HCT116 (cell line): ENCODE measurements around the gene TMSB10.

Experiments used
- ATF3 ChIP-seq: IDR thresholded peaks from 2 replicates; pipeline ENCODE4 v1.6.1; 2012
- EZH2 ChIP-seq: fragments of 200-600 bp; sonication (generic); IDR thresholded peaks from 2 replicates; pipeline ENCODE4 v1.6.1; 2017; ENCODE audit warnings: antibody characterized with exemption, mixed run types
- EZH2phosphoT487 ChIP-seq: fragments of 200-600 bp; IDR thresholded peaks from 2 replicates; pipeline ENCODE4 v1.6.1; 2018; ENCODE audit warnings: antibody characterized with exemption, borderline replicate concordance
- POLR2A ChIP-seq: IDR thresholded peaks from 2 replicates; pipeline ENCODE4 v1.7.0; 2011; ENCODE audit warnings: borderline replicate concordance; ENCODE audit not compliant: insufficient read depth, insufficient read length; ENCODE audit errors: extremely low read depth
- RAD21 ChIP-seq: IDR thresholded peaks from 2 replicates; pipeline ENCODE4 v1.6.1; 2012; ENCODE audit warnings: low read depth, mild to moderate bottlenecking
- REST ChIP-seq: IDR thresholded peaks from 2 replicates; pipeline ENCODE4 v1.6.1; 2012; ENCODE audit warnings: low read depth
- SP1 ChIP-seq: IDR thresholded peaks from 2 replicates; pipeline ENCODE4 v1.6.1; 2012; ENCODE audit warnings: low read depth
- ZBTB33 ChIP-seq: IDR thresholded peaks from 2 replicates; pipeline ENCODE4 v1.6.1; 2011; ENCODE audit warnings: mild to moderate bottlenecking, low read length, moderate library complexity; ENCODE audit not compliant: insufficient replicate concordance; ENCODE audit errors: extremely low read depth
- ZFX ChIP-seq: fragments of 450-650 bp; IDR thresholded peaks from 2 replicates; pipeline ENCODE4 v1.6.1; 2017
- TF ChIP-seq, protein P1 (sequence below), 3 experiments: fragments of 200-600 bp in 1 of 3; sonication (generic) in 1 of 3; IDR thresholded peaks in 2 of 3; conservative IDR thresholded peaks in 1 of 3; 2 replicates each; pipeline ENCODE4 v1.5.1; 2012 to 2017; ENCODE audit warnings: low read depth in 2 of 3, low read length in 2 of 3, antibody characterized with exemption in 1 of 3, borderline replicate concordance in 1 of 3, control low read depth in 1 of 3, mild to moderate bottlenecking in 1 of 3, mixed read lengths in 1 of 3, mixed run types in 1 of 3, moderate library complexity in 1 of 3; ENCODE audit not compliant: insufficient read depth in 1 of 3
- TF ChIP-seq, protein P2 (sequence below): IDR thresholded peaks from 2 replicates; pipeline ENCODE4 v1.6.1; 2012

- no peak for TF ChIP-seq ATF3
- TF ChIP-seq REST: no peak
- TF ChIP-seq SP1: no peak
- no peak for TF ChIP-seq EZH2
- no peak for TF ChIP-seq ZFX
- TF ChIP-seq, protein P1, sequence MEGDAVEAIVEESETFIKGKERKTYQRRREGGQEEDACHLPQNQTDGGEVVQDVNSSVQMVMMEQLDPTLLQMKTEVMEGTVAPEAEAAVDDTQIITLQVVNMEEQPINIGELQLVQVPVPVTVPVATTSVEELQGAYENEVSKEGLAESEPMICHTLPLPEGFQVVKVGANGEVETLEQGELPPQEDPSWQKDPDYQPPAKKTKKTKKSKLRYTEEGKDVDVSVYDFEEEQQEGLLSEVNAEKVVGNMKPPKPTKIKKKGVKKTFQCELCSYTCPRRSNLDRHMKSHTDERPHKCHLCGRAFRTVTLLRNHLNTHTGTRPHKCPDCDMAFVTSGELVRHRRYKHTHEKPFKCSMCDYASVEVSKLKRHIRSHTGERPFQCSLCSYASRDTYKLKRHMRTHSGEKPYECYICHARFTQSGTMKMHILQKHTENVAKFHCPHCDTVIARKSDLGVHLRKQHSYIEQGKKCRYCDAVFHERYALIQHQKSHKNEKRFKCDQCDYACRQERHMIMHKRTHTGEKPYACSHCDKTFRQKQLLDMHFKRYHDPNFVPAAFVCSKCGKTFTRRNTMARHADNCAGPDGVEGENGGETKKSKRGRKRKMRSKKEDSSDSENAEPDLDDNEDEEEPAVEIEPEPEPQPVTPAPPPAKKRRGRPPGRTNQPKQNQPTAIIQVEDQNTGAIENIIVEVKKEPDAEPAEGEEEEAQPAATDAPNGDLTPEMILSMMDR (IDR thresholded peaks at IDR 0.05 in 2 of 3, conservative IDR thresholded peaks at IDR 0.05 in 1 of 3; ENCODE audit: borderline replicate concordance in 1 of 3, insufficient read depth in 1 of 3, low read depth in 2 of 3, low read length in 2 of 3): no peak
- no peak for TF ChIP-seq RAD21
- TF ChIP-seq POLR2A: no peak
- TF ChIP-seq, protein P2, sequence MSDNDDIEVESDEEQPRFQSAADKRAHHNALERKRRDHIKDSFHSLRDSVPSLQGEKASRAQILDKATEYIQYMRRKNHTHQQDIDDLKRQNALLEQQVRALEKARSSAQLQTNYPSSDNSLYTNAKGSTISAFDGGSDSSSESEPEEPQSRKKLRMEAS: no peak
- no peak for TF ChIP-seq ZBTB33
- no peak for TF ChIP-seq EZH2phosphoT487
These were observed 7.5 kb downstream of the TMSB10 start for GRCh38 chr2:84912984-84913383.
